Activated CD4-positive, alpha-beta memory T cell treated with anti-CD3 and anti-CD28 coated beads for 36 hours (primary cell): ENCODE data around the gene GLE1. TPM values are rescaled to one million over a fixed set of nuclear protein-coding genes. Genes with fewer than 3 reads are reported as not detected.

Source experiments
- CTCF ChIA-PET: fragments of 350-600 bp; sonication (Branson Sonifier 250); formaldehyde crosslinking; loops from one replicate; lab custom pipeline; 2021; ENCODE audit warnings: antibody characterized with exemption, inconsistent platforms; lab: Charles Lee
- POLR2A ChIA-PET: fragments of 350-600 bp; sonication (Branson Sonifier 250); formaldehyde crosslinking; loops from one replicate; lab custom pipeline; 2021; ENCODE audit warnings: antibody characterized with exemption; lab: Charles Lee
- DNase-seq: peaks from one replicate; pipeline ENCODE4 v3.0.0-alpha.2; 2020
- H3K27ac Mint-ChIP-seq: one replicate; pipeline ENCODE4 v1.8.0; 2021; ENCODE audit warnings: mixed read lengths
- H3K27me3 Mint-ChIP-seq: one replicate; pipeline ENCODE4 v1.8.0; 2021; ENCODE audit warnings: mixed read lengths
- H3K36me3 Mint-ChIP-seq: one replicate; pipeline ENCODE4 v1.8.0; 2021; ENCODE audit warnings: mixed read lengths
- H3K4me1 Mint-ChIP-seq: one replicate; pipeline ENCODE4 v1.8.0; 2021; ENCODE audit warnings: low read depth, mixed read lengths
- H3K4me3 Mint-ChIP-seq: one replicate; pipeline ENCODE4 v1.8.0; 2021; ENCODE audit warnings: mild to moderate bottlenecking, mixed read lengths
- H3K9me3 Mint-ChIP-seq: one replicate; pipeline ENCODE4 v1.8.0; 2021; ENCODE audit warnings: mixed read lengths
- intact Hi-C: fragments of 100-400 bp; cut with micrococcal nuclease; formaldehyde crosslinking; loops from one replicate; pipeline ENCODE4 v1.15.1; 2023
- total RNA-seq, 2 experiments: library from RNA; stranded (reverse); gene quantifications; one replicate each; pipeline ENCODE4 v1.2.3, GENCODE V29; 2021

The GLE1 gene
- total RNA-seq, 2 experiments from 2014 or later: 55.6 to 57.0 TPM

DNA sequence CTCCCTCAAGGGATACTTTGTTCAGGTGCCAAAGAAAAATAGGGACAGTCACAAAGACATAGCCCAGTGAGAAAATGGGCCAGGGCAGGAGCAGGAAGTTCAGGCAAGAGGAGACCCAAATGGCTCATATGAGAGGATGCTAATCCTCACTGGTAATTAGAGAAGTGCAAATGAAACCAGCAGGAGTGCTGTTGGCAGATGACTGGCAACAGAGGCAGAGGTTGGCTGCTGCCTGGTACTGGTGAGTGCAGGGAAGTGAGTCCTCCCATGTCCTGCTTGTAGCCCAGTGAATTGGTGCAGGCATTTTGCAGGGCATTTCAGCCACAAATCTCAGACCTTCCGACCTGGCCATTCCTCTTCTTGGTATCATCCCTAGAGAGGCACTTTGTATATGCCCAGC is 25.3 kb upstream of the GLE1 start:
- ChIA-PET POLR2A (no interaction called here), CTCF (no interaction called here)
- H3K4me3 Mint-ChIP-seq: no peak overlapping the region
- peaks cover 30% of the 10 kb centered on the region for H3K36me3 Mint-ChIP-seq
- no peaks in the 10 kb centered on the region for H3K27me3 Mint-ChIP-seq
- H3K27ac Mint-ChIP-seq: no peak overlapping the region
- no peaks in the 10 kb centered on the region for H3K9me3 Mint-ChIP-seq
- no peaks in the 10 kb centered on the region for H3K4me1 Mint-ChIP-seq
- no peak for DNase-seq
- intact Hi-C loops: no loop called here

GRCh38 chr9:128481561-128481960 is 23.0 kb upstream of the GLE1 start:
- no peaks in the 10 kb centered on the region for H3K9me3 Mint-ChIP-seq
- peaks cover 26% of the 10 kb centered on the region for H3K36me3 Mint-ChIP-seq

GRCh38 chr9:128482186-128482585 is 22.3 kb upstream of the GLE1 start:
- intact Hi-C loops: no loop called here
- H3K36me3 Mint-ChIP-seq: peaks cover 30% of the 10 kb centered on the region
- no peak overlapping the region for H3K27ac Mint-ChIP-seq
- H3K4me1 Mint-ChIP-seq: no peaks in the 10 kb centered on the region
- no peaks in the 10 kb centered on the region for H3K9me3 Mint-ChIP-seq
- no peak overlapping the region for H3K4me3 Mint-ChIP-seq
- CTCF ChIA-PET: no interaction called here
- POLR2A ChIA-PET: no interaction called here
- no peaks in the 10 kb centered on the region for H3K27me3 Mint-ChIP-seq
- no peak for DNase-seq

More at GRCh38 chr9:128481561-128481960, 23.0 kb upstream of the GLE1 start:
- H3K27ac Mint-ChIP-seq: no peak overlapping the region
- CTCF ChIA-PET: no interaction called here
- no peak for DNase-seq
- H3K27me3 Mint-ChIP-seq: no peaks in the 10 kb centered on the region
- no peak overlapping the region for H3K4me3 Mint-ChIP-seq
- POLR2A ChIA-PET: no interaction called here
- intact Hi-C loops: no loop called here
- H3K4me1 Mint-ChIP-seq: no peaks in the 10 kb centered on the region

DNA sequence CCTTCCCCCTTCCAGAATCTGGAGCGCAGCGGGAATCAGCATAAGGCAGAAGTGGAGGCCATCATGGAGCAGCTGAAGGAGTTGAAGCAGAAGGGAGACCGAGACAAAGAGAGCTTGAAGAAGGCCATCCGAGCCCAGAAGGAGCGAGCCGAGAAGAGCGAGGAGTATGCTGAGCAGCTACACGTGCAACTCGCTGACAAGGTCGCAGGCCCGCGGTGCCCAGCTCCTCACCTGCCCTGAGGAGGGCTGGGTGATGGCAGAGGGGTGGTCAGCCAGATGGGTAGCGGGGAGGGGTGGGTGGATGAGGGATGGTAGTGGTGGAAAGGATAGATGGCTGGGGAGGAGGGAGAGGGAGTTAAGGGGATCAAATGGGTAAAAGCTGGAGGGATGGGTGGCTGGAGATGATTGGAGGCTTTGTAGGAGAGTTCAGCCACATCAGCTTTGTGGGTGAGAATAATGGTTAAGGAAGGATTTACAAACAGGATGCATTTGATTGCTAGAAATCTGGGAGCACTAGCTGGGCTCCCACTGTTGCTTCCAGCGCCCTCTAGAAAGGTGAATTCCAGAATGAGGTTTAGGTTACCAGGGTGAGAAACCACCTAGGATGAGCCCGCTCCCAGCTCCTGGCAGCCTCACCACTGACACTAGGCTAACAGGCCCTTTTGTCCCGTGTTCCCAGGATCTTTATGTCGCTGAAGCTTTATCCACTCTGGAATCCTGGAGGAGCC is 19.7 kb upstream of the GLE1 start:
- no peak for DNase-seq
- Mint-ChIP-seq H3K27ac (no peak overlapping the region), H3K4me1 (no peaks in the 10 kb centered on the region), H3K4me3 (no peak overlapping the region), H3K27me3 (no peaks in the 10 kb centered on the region), H3K9me3 (no peaks in the 10 kb centered on the region), H3K36me3 (peaks cover 32% of the 10 kb centered on the region)
- ChIA-PET POLR2A (interaction anchor here (0.5 kb wide), 1 partner anchor 225 kb away, joined by 3 read pairs; no protein-coding TSS in a partner anchor), CTCF (no interaction called here)
- intact Hi-C loops: no loop called here

DNA sequence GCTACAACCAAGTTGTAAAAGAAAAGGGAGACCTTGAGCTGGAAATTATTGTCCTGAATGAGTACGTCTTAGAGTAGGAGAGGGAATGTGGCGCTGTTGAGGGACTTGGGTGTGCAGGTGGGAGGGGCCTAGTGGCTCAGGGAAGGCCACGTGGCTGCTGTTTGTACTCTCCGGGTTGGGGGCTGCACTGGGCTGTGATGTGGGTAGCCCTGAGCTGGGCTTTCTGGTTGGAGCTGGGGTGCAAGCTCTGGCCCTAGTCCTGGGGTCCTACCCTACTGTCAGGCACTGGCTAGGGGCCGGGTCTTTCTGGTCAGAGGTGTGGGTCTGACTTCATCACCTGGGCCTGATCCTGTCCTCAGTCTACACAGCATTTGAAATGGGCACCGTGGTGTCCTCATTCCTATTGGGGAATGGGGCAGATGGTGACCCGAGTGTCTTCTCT is 19.1 kb upstream of the GLE1 start:
- no peaks in the 10 kb centered on the region for H3K27me3 Mint-ChIP-seq
- H3K36me3 Mint-ChIP-seq: peaks cover 32% of the 10 kb centered on the region
- intact Hi-C loops: no loop called here
- POLR2A ChIA-PET: interaction anchor here (0.5 kb wide), 1 partner anchor 225 kb away, joined by 3 read pairs; no protein-coding TSS in a partner anchor
- H3K9me3 Mint-ChIP-seq: no peaks in the 10 kb centered on the region
- DNase-seq: no peak
- CTCF ChIA-PET: no interaction called here
- H3K4me3 Mint-ChIP-seq: no peak overlapping the region
- H3K4me1 Mint-ChIP-seq: no peaks in the 10 kb centered on the region
- H3K27ac Mint-ChIP-seq: no peak overlapping the region

DNA sequence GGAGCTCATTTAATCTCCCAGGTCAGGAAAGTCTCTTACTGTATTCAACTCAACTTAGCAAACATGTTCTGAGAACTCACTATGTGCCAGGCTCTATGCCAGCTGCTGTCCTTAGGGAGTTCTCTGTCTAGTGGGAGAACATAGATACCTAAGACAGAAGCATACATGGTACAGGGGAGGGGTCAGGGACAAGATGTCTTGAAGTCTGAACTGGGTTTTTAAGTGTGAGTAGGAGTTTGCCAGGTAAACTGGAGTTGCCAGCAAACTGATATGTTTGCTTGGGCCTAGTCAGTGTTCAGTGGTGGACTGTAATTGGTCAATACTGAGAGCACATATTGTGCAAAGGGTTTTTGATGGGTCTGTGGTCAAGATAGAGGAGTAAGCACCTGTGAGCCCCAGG is 18.3 kb upstream of the GLE1 start:
- Mint-ChIP-seq H3K27ac (no peak overlapping the region), H3K36me3 (peaks cover 34% of the 10 kb centered on the region), H3K4me3 (no peak overlapping the region), H3K27me3 (no peaks in the 10 kb centered on the region), H3K9me3 (no peaks in the 10 kb centered on the region), H3K4me1 (no peaks in the 10 kb centered on the region)
- DNase-seq: no peak
- ChIA-PET CTCF (no interaction called here), POLR2A (no interaction called here)
- intact Hi-C loops: no loop called here

- CTCF ChIA-PET: no interaction called here
- no peaks in the 10 kb centered on the region for H3K27me3 Mint-ChIP-seq
- H3K4me1 Mint-ChIP-seq: no peaks in the 10 kb centered on the region
- peaks cover 33% of the 10 kb centered on the region for H3K36me3 Mint-ChIP-seq
- no peak overlapping the region for H3K27ac Mint-ChIP-seq
- intact Hi-C loops: no loop called here
- no peak overlapping the region for H3K4me3 Mint-ChIP-seq
- no peaks in the 10 kb centered on the region for H3K9me3 Mint-ChIP-seq
- no peak for DNase-seq
- POLR2A ChIA-PET: no interaction called here
Observed at GRCh38 chr9:128493424-128493823, 11.1 kb upstream of the GLE1 start.

- ChIA-PET CTCF (no interaction called here), POLR2A (no interaction called here)
- Mint-ChIP-seq H3K27me3 (no peaks in the 10 kb centered on the region), H3K4me3 (no peak overlapping the region), H3K27ac (no peak overlapping the region), H3K9me3 (no peaks in the 10 kb centered on the region), H3K4me1 (no peaks in the 10 kb centered on the region), H3K36me3 (peaks cover 34% of the 10 kb centered on the region)
- intact Hi-C loops: no loop called here
- no peak for DNase-seq
Observed at GRCh38 chr9:128494108-128494745, 10.3 kb upstream of the GLE1 start.

- Mint-ChIP-seq H3K27ac (no peak overlapping the region), H3K36me3 (peaks cover 31% of the 10 kb centered on the region), H3K9me3 (no peaks in the 10 kb centered on the region), H3K27me3 (no peaks in the 10 kb centered on the region), H3K4me1 (no peaks in the 10 kb centered on the region), H3K4me3 (no peak overlapping the region)
- DNase-seq: no peak
- intact Hi-C loops: no loop called here
- CTCF ChIA-PET: interaction anchor here (1.0 kb wide), 1 partner anchor 56 kb away, joined by 4 read pairs; no protein-coding TSS in a partner anchor
- POLR2A ChIA-PET: no interaction called here
Observed at GRCh38 chr9:128494746-128495129, 9.8 kb upstream of the GLE1 start.

GRCh38 chr9:128495296-128495695 is 9.2 kb upstream of the GLE1 start:
- no peaks in the 10 kb centered on the region for H3K27me3 Mint-ChIP-seq
- intact Hi-C loops: no loop called here
- H3K4me3 Mint-ChIP-seq: no peak overlapping the region
- no peaks in the 10 kb centered on the region for H3K4me1 Mint-ChIP-seq
- no peaks in the 10 kb centered on the region for H3K9me3 Mint-ChIP-seq
- CTCF ChIA-PET: interaction anchor here (1.0 kb wide), 1 partner anchor 56 kb away, joined by 4 read pairs; no protein-coding TSS in a partner anchor
- H3K27ac Mint-ChIP-seq: peak overlapping the region; percentile 4
- no peak for DNase-seq
- POLR2A ChIA-PET: no interaction called here
- H3K36me3 Mint-ChIP-seq: peaks cover 34% of the 10 kb centered on the region

DNA sequence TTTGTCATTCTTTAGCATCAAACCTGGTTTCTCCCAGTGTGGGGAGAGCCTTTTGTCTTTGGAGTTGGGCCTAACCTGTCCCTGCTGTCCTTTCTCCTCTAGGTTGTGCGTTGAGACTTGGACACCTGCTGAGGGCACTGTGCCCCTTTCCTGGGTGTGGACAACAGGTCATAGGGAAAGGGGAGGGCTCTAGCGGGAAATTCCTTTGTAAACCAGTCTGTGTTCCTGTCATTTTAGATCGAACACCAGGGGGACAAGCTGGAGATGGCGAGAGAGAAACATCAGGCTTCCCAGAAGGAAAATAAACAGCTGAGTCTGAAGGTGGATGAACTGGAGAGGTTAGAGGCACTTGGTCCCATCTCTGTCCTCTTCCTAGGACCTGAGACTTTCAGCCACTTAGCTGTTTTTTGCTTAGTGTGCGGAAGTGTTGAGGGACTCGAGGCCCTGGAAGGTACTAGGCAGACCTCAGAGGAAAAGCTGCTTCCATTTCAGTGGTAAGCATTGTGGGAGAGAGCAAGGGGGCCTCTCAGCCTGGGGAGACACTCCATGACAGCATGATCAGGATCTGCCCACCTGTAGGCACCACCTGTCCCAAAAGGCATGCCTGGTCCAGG is 8.6 kb upstream of the GLE1 start:
- intact Hi-C loops: no loop called here
- no peak for DNase-seq
- Mint-ChIP-seq H3K4me1 (no peaks in the 10 kb centered on the region), H3K36me3 (peaks cover 34% of the 10 kb centered on the region), H3K4me3 (no peak overlapping the region), H3K27ac (peak overlapping the region; percentile 4), H3K27me3 (no peaks in the 10 kb centered on the region), H3K9me3 (no peaks in the 10 kb centered on the region)
- ChIA-PET POLR2A (no interaction called here), CTCF (interaction anchor here (1.0 kb wide), 1 partner anchor 57 kb away, joined by 4 read pairs; no protein-coding TSS in a partner anchor)

DNA sequence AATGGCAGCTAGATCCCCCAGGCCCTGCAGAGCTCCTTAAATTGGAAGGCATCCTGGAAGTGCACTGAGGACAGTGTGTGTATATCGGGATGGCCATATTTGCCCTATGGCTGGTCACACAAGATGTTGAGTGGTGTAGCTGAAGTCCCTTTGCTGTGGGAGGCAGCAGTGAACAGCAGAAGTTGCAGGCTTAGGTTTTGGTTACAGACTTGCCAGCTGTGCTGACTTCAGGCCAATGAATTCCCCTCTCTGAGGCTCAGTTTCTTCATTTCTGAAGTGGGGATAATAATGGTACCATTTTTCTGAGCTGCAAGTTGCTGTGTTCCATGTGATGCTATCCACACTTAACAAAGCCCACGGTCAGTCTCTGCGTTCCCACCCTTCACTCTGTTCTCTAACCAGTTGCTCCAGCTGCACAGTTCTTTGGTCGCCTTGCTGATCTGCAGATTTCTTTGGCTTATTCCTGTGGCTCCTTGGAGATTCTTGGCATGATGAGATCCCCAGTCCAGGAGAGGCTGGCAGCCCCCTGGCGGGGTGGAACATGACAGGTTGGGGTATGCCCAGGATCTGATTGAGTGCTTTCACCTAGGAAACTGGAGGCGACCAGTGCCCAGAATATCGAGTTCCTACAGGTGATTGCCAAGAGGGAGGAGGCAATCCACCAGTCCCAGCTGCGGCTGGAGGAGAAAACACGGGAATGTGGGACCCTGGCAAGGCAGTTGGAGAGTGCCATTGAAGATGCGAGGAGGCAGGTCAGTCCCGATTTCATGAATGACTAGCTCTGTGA is 6.5 kb upstream of the GLE1 start:
- H3K27ac Mint-ChIP-seq: no peak overlapping the region
- peaks cover 28% of the 10 kb centered on the region for H3K36me3 Mint-ChIP-seq
- H3K4me1 Mint-ChIP-seq: no peaks in the 10 kb centered on the region
- POLR2A ChIA-PET: no interaction called here
- H3K27me3 Mint-ChIP-seq: no peaks in the 10 kb centered on the region
- intact Hi-C loops: no loop called here
- CTCF ChIA-PET: interaction anchor here (2.1 kb wide), 1 partner anchor 59 kb away, joined by 5 read pairs; no protein-coding TSS in a partner anchor
- no peaks in the 10 kb centered on the region for H3K9me3 Mint-ChIP-seq
- H3K4me3 Mint-ChIP-seq: no peak overlapping the region
- DNase-seq: no peak
